Measurements from ENCODE around the gene EFNB2. TPM values are rescaled to one million over a fixed set of nuclear protein-coding genes. Genes with fewer than 3 reads are reported as not detected.

Gene EFNB2
- total and polyA plus RNA-seq, 4 donors, result 15.7 to 43.8 (median 29.1) TPM

DNA sequence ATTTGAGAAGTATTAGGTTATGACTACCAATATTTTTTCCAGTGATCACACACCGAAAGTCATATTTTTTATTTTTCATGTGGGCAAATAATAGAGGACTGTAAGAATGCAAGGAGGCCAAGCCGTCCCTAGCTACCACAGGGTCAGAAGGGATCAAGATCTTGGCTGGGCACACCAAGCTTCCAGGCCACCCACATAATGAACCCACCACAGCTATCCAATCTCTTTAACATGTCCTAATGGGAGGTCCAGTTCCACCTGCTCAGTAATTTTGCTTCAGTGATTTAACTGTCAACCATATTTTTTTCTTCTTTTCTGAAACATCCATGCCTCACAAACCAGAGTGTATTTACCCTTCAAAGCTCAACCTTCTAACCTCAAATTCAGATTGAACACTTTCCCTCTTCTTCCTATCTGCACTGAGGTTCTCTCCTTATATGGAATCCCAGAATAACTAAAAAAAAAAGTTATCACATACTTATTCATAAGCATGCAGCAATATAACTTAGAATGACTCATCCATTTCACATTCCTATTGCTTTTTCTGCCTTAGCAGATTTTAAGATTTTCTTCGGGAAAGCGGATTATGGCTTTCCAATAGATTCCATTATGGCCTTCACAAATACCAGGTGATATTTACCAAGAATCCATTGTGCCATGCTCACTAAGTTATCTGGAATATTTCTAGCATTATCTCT, 20.3 kb upstream of the EFNB2 start:
- Histone ChIP-seq H3K36me3 (ENCODE audit: control insufficient read depth in 4 of 4, insufficient read depth in 4 of 4, low read length in 4 of 4) (peaks cover 12 to 53% (median 27%) of the 10 kb centered on the region in 4 donors), H3K4me1 (ENCODE audit: control insufficient read depth in 5 of 5, insufficient read depth in 5 of 5, low read length in 5 of 5) (peaks cover 0 to 18% (median 0%) of the 10 kb centered on the region in 5 donors), H3K27ac (ENCODE audit: low read depth in 1 of 2, low read length in 1 of 2) (no peak overlapping the region), H3K4me3 (no peak overlapping the region), H3K9me3 (ENCODE audit: control insufficient read depth in 4 of 4, insufficient read depth in 3 of 4, low read length in 3 of 4) (no peaks in the 10 kb centered on the region), H3K27me3 (ENCODE audit: control insufficient read depth in 3 of 3, insufficient read depth in 3 of 3, low read length in 2 of 3) (no peaks in the 10 kb centered on the region), H3K9ac (ENCODE audit: insufficient read depth in 1 of 2, low read length in 2 of 2) (no peak overlapping the region)
- ATAC-seq (ENCODE audit: insufficient read depth, low FRiP score) (no peak), DNase-seq (no peak)
- TF ChIP-seq, protein P1, sequence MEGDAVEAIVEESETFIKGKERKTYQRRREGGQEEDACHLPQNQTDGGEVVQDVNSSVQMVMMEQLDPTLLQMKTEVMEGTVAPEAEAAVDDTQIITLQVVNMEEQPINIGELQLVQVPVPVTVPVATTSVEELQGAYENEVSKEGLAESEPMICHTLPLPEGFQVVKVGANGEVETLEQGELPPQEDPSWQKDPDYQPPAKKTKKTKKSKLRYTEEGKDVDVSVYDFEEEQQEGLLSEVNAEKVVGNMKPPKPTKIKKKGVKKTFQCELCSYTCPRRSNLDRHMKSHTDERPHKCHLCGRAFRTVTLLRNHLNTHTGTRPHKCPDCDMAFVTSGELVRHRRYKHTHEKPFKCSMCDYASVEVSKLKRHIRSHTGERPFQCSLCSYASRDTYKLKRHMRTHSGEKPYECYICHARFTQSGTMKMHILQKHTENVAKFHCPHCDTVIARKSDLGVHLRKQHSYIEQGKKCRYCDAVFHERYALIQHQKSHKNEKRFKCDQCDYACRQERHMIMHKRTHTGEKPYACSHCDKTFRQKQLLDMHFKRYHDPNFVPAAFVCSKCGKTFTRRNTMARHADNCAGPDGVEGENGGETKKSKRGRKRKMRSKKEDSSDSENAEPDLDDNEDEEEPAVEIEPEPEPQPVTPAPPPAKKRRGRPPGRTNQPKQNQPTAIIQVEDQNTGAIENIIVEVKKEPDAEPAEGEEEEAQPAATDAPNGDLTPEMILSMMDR (IDR thresholded peaks at IDR 0.05; ENCODE audit: control extremely low read depth, extremely low read depth), result no peak
- WGBS, 2 donors, result 88 to 97% methylated on average over 4 of the region's 4 CpGs

DNA sequence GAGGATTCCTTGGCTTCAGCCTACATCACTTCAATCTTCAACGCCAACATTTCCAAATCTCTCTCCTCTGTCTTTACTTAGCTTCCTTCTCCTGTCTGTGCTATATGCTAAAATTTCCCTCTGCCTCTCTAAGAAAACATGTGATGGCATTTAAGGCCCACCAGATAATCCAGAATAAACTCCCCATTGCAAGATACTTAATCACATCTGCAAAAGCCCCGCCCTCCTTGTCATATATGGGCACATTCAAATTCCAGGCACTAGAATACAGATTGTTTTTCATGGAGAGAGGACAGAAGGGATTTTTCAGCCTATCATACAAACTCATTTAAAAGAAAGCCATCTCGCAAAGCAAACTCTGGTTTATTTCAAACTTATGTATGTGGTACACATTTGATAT, 16.3 kb upstream of the EFNB2 start:
- no peaks in the 10 kb centered on the region for H3K9me3 ChIP-seq (ENCODE audit: control insufficient read depth in 4 of 4, insufficient read depth in 3 of 4, low read length in 3 of 4)
- TF ChIP-seq, protein P1 (IDR thresholded peaks at IDR 0.05; ENCODE audit: control extremely low read depth, extremely low read depth), result no peak
- 80 to 91% methylated on average over 3 of the region's 3 CpGs for WGBS, 2 donors
- no peak overlapping the region for H3K4me3 ChIP-seq
- no peak for ATAC-seq (ENCODE audit: insufficient read depth, low FRiP score)
- no peaks in the 10 kb centered on the region for H3K27me3 ChIP-seq (ENCODE audit: control insufficient read depth in 3 of 3, insufficient read depth in 3 of 3, low read length in 2 of 3)
- peaks cover 11 to 38% (median 17%) of the 10 kb centered on the region in 4 donors for H3K36me3 ChIP-seq (ENCODE audit: control insufficient read depth in 4 of 4, insufficient read depth in 4 of 4, low read length in 4 of 4)
- peaks cover 0 to 17% (median 3%) of the 10 kb centered on the region in 5 donors for H3K4me1 ChIP-seq (ENCODE audit: control insufficient read depth in 5 of 5, insufficient read depth in 5 of 5, low read length in 5 of 5)
- H3K9ac ChIP-seq (ENCODE audit: insufficient read depth in 1 of 2, low read length in 2 of 2), result no peak overlapping the region
- no peak overlapping the region for H3K27ac ChIP-seq (ENCODE audit: low read depth in 1 of 2, low read length in 1 of 2)
- no peak for DNase-seq

DNA sequence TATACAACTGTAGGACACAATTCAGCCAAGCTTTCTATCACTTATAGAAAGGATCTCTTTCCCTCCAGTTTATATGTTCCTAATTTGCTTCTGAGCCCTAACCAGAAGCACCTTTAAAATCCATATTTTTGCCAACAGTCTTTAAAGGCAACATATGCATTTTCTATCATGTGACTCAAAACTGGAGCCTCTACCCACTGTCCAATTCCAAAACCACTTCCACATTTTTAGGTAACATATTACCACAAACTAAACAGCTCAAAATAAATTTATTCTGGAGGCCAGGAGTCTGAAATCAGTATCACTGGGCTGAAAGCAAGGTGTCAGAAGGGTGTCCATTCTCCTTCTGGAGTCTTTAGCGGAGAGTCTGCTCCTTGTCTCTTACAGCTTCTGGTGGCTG, 15.9 kb upstream of the EFNB2 start:
- ATAC-seq (ENCODE audit: insufficient read depth, low FRiP score) (no peak), DNase-seq (no peak)
- Histone ChIP-seq H3K9me3 (ENCODE audit: control insufficient read depth in 4 of 4, insufficient read depth in 3 of 4, low read length in 3 of 4) (no peaks in the 10 kb centered on the region), H3K4me3 (no peak overlapping the region), H3K27me3 (ENCODE audit: control insufficient read depth in 3 of 3, insufficient read depth in 3 of 3, low read length in 2 of 3) (no peaks in the 10 kb centered on the region), H3K27ac (ENCODE audit: low read depth in 1 of 2, low read length in 1 of 2) (no peak overlapping the region), H3K9ac (ENCODE audit: insufficient read depth in 1 of 2, low read length in 2 of 2) (no peak overlapping the region), H3K36me3 (ENCODE audit: control insufficient read depth in 4 of 4, insufficient read depth in 4 of 4, low read length in 4 of 4) (peaks cover 12 to 38% (median 16%) of the 10 kb centered on the region in 4 donors), H3K4me1 (ENCODE audit: control insufficient read depth in 5 of 5, insufficient read depth in 5 of 5, low read length in 5 of 5) (peaks cover 0 to 17% (median 3%) of the 10 kb centered on the region in 5 donors)
- WGBS, 2 donors, result 93 to 95% methylated on average over 1 of the region's 1 CpG
- TF ChIP-seq, protein P1 (IDR thresholded peaks at IDR 0.05; ENCODE audit: control extremely low read depth, extremely low read depth), result no peak

Measured in lung (tissue), 12 donors.